ENCODE data around the gene ATP5PB. TPM values are rescaled to one million over a fixed set of nuclear protein-coding genes. Genes with fewer than 3 reads are reported as not detected.
A peak's percentile ranks its signal among the peaks of the same experiment; 100 is the strongest.

The ATP5PB gene
- total RNA-seq, 2 experiments from 2014 or later: 272 to 286 TPM

- Mint-ChIP-seq H3K27ac (no peak overlapping the region), H3K27me3 (peaks cover 4% of the 10 kb centered on the region), H3K4me3 (no peak overlapping the region), H3K9me3 (peaks cover 28% of the 10 kb centered on the region), H3K36me3 (ENCODE audit: low read depth) (peaks cover 19% of the 10 kb centered on the region), H3K4me1 (peaks cover 46% of the 10 kb centered on the region)
- CTCF ChIA-PET: interaction anchor here (0.9 to 6.5 kb wide), 3 partner anchors 9 to 22 kb away, joined by 3 to 38 read pairs (median 3); no protein-coding TSS in a partner anchor
- no peak for DNase-seq
- POLR2A ChIA-PET: interaction anchor here (1.1 to 1.5 kb wide), 3 partner anchors 8 to 51 kb away, joined by 3 to 6 read pairs (median 5); no protein-coding TSS in a partner anchor
These were observed 49.9 kb downstream of the ATP5PB start for GRCh38 chr1:111499026-111499785.

- Mint-ChIP-seq H3K27ac (no peak overlapping the region), H3K36me3 (ENCODE audit: low read depth) (peaks cover 8% of the 10 kb centered on the region), H3K4me3 (no peak overlapping the region), H3K27me3 (peaks cover 4% of the 10 kb centered on the region), H3K4me1 (peaks cover 62% of the 10 kb centered on the region), H3K9me3 (peaks cover 11% of the 10 kb centered on the region)
- POLR2A ChIA-PET: no interaction called here
- CTCF ChIA-PET: no interaction called here
- no peak for DNase-seq
These were observed 52.4 kb downstream of the ATP5PB start for GRCh38 chr1:111501645-111502044.

- POLR2A ChIA-PET: interaction anchor here (0.6 to 6.9 kb wide), 6 partner anchors 8 to 121 kb away, joined by 3 to 175 read pairs (median 3); partner anchors contain the start of gene C1orf162
- H3K9me3 Mint-ChIP-seq: no peaks in the 10 kb centered on the region
- CTCF ChIA-PET: interaction anchor here (0.8 to 1.2 kb wide), 2 partner anchors 26 to 244 kb away, joined by 3 to 4 read pairs; no protein-coding TSS in a partner anchor
These were observed 54.4 kb downstream of the ATP5PB start, which contains the start of the genes ADORA3 and TMIGD3 for GRCh38 chr1:111503585-111504060. Gene ADORA3 (minus strand): TSS chr1:111503633. CDS start chr1:111503354, 279 bp downstream. Gene TMIGD3 (minus strand): TSS chr1:111503633. CDS start chr1:111503354, 279 bp downstream.

GRCh38 chr1:111504097-111504496, 54.8 kb downstream of the ATP5PB start:
- H3K4me1 Mint-ChIP-seq: peaks cover 66% of the 10 kb centered on the region
- no peak overlapping the region for H3K4me3 Mint-ChIP-seq
- ChIA-PET POLR2A (interaction anchor here (0.6 to 6.9 kb wide), 5 partner anchors 9 to 120 kb away, joined by 3 to 175 read pairs (median 3); partner anchors contain the start of gene C1orf162), CTCF (no interaction called here)
- no peaks in the 10 kb centered on the region for H3K9me3 Mint-ChIP-seq
- H3K27ac Mint-ChIP-seq: no peak overlapping the region
- no peak for DNase-seq
- H3K27me3 Mint-ChIP-seq: peaks cover 4% of the 10 kb centered on the region
- H3K36me3 Mint-ChIP-seq (ENCODE audit: low read depth): no peaks in the 10 kb centered on the region

More at GRCh38 chr1:111503585-111504060, 54.4 kb downstream of the ATP5PB start, which contains the start of the genes ADORA3 and TMIGD3:
- Mint-ChIP-seq H3K4me3 (no peak within 1 kb of the TSS), H3K36me3 (ENCODE audit: low read depth) (no peaks in the 10 kb centered on the region), H3K27me3 (peaks cover 4% of the 10 kb centered on the region), H3K4me1 (peaks cover 64% of the 10 kb centered on the region), H3K27ac (peak within 1 kb of the TSS; percentile 10)
- no peak for DNase-seq

GRCh38 chr1:111505641-111506119, 56.4 kb downstream of the ATP5PB start:
- Mint-ChIP-seq H3K4me1 (peaks cover 66% of the 10 kb centered on the region), H3K36me3 (ENCODE audit: low read depth) (no peaks in the 10 kb centered on the region), H3K27me3 (no peaks in the 10 kb centered on the region), H3K27ac (peak overlapping the region; percentile 63), H3K4me3 (no peak overlapping the region), H3K9me3 (no peaks in the 10 kb centered on the region)
- ChIA-PET CTCF (interaction anchor here (1.1 to 5.3 kb wide), 3 partner anchors 11 to 249 kb away, joined by 4 to 90 read pairs (median 29); partner anchors contain the start of genes C1orf162 and DDX20), POLR2A (interaction anchor here (1.0 to 6.9 kb wide), 4 partner anchors 31 to 117 kb away, joined by 5 to 175 read pairs (median 101); partner anchors contain the start of genes ATP5PB, C1orf162, RAP1A and WDR77)
- DNase-seq: no peak

GRCh38 chr1:111506561-111506960, 57.3 kb downstream of the ATP5PB start:
- Mint-ChIP-seq H3K4me1 (peaks cover 59% of the 10 kb centered on the region), H3K27me3 (no peaks in the 10 kb centered on the region), H3K9me3 (no peaks in the 10 kb centered on the region), H3K4me3 (no peak overlapping the region), H3K36me3 (ENCODE audit: low read depth) (no peaks in the 10 kb centered on the region), H3K27ac (peak overlapping the region; percentile 63)
- no peak for DNase-seq
- CTCF ChIA-PET: interaction anchor here (0.9 to 5.3 kb wide), 26 partner anchors 9 to 287 kb away, joined by 3 to 90 read pairs (median 28); partner anchors contain the start of genes ATP5PB, C1orf162, DDX20 and INKA2
- POLR2A ChIA-PET: interaction anchor here (0.9 to 6.9 kb wide), 23 partner anchors 8 to 634 kb away, joined by 3 to 175 read pairs (median 18); partner anchors contain the start of genes ATP5PB, C1orf162, CD53 and DDX20

- CTCF ChIA-PET: interaction anchor here (0.6 to 5.3 kb wide), 74 partner anchors 10 to 367 kb away, joined by 3 to 90 read pairs (median 6); partner anchors contain the start of genes ATP5PB, C1orf162, DDX20 and INKA2
- no peaks in the 10 kb centered on the region for H3K36me3 Mint-ChIP-seq (ENCODE audit: low read depth)
These were observed 58.3 kb downstream of the ATP5PB start for GRCh38 chr1:111507411-111508201.

GRCh38 chr1:111509997-111510375, 60.7 kb downstream of the ATP5PB start:
- no peak for DNase-seq
- Mint-ChIP-seq H3K4me1 (peaks cover 39% of the 10 kb centered on the region), H3K27ac (no peak overlapping the region), H3K4me3 (no peak overlapping the region), H3K27me3 (no peaks in the 10 kb centered on the region), H3K9me3 (no peaks in the 10 kb centered on the region), H3K36me3 (ENCODE audit: low read depth) (no peaks in the 10 kb centered on the region)
- CTCF ChIA-PET: interaction anchor here (1.4 to 5.3 kb wide), 5 partner anchors 11 to 204 kb away, joined by 3 to 90 read pairs (median 62); partner anchors contain the start of genes C1orf162 and RAP1A
- POLR2A ChIA-PET: interaction anchor here (3.2 to 4.3 kb wide), 3 partner anchors 82 to 238 kb away, joined by 18 to 128 read pairs (median 124); no protein-coding TSS in a partner anchor

More at GRCh38 chr1:111507411-111508201, 58.3 kb downstream of the ATP5PB start:
- Mint-ChIP-seq H3K4me1 (peaks cover 56% of the 10 kb centered on the region), H3K27ac (peak overlapping the region; percentile 89), H3K27me3 (no peaks in the 10 kb centered on the region), H3K4me3 (peak overlapping the region; percentile 65), H3K9me3 (no peaks in the 10 kb centered on the region)
- POLR2A ChIA-PET: interaction anchor here (0.6 to 6.9 kb wide), 54 partner anchors 8 to 635 kb away, joined by 3 to 175 read pairs (median 5); partner anchors contain the start of genes ATP5PB, C1orf162, CD53 and DDX20
- peak; percentile 86 for DNase-seq

GRCh38 chr1:111511370-111511769, 62.1 kb downstream of the ATP5PB start:
- POLR2A ChIA-PET: interaction anchor here (0.6 to 2.7 kb wide), 4 partner anchors 37 to 244 kb away, joined by 3 to 11 read pairs (median 4); partner anchors contain the start of genes C1orf162 and DDX20
- Mint-ChIP-seq H3K27ac (no peak overlapping the region), H3K4me1 (peaks cover 35% of the 10 kb centered on the region), H3K27me3 (no peaks in the 10 kb centered on the region), H3K4me3 (no peak overlapping the region), H3K36me3 (ENCODE audit: low read depth) (no peaks in the 10 kb centered on the region), H3K9me3 (no peaks in the 10 kb centered on the region)
- no peak for DNase-seq
- CTCF ChIA-PET: interaction anchor here (0.6 to 1.1 kb wide), 3 partner anchors 105 to 258 kb away, joined by 3 read pairs; no protein-coding TSS in a partner anchor

Data from activated CD4-positive, alpha-beta memory T cell treated with anti-CD3 and anti-CD28 coated beads, Interleukin-2, amount 10 ng/mL, durations not matched to agents 7 days and 5 days (primary cell).